ENCODE results near the gene ZCWPW2. TPM values are rescaled to one million over a fixed set of nuclear protein-coding genes. Genes with fewer than 3 reads are reported as not detected.

The ZCWPW2 gene
- total RNA-seq, 1 donor from 2014 or later, result 3.7 TPM

DNA sequence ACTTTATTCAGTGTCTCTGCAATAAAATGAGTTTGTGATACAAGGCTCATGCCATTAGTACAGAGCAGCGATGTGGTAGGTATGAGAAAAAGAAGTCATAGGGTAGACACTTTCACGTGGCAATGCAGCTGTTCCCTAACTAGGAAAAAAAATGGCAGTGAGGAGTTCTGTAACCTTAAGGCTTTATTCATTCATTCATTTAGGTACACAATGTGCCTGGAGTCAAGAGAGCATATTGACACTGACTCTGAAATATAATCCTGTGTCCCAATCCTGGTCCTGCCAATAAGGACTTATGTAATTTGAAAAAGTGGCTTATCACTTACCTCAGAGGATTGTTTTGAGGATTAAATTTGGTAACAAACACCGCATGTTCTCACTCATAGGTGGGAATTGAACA lies 173.1 kb downstream of the ZCWPW2 start:
- intact Hi-C loops (cut with DNase I), result no loop called here
- Histone ChIP-seq H3K36me3 (no peaks in the 10 kb centered on the region), H3K4me3 (no peak overlapping the region), H3K27me3 (no peaks in the 10 kb centered on the region), H3K27ac (no peak overlapping the region), H3K4me1 (no peaks in the 10 kb centered on the region), H3K9me3 (no peaks in the 10 kb centered on the region)
- DNase-seq (ENCODE audit: extremely low spot score in 2 of 2), result no peak
- TF ChIP-seq, protein P1, sequence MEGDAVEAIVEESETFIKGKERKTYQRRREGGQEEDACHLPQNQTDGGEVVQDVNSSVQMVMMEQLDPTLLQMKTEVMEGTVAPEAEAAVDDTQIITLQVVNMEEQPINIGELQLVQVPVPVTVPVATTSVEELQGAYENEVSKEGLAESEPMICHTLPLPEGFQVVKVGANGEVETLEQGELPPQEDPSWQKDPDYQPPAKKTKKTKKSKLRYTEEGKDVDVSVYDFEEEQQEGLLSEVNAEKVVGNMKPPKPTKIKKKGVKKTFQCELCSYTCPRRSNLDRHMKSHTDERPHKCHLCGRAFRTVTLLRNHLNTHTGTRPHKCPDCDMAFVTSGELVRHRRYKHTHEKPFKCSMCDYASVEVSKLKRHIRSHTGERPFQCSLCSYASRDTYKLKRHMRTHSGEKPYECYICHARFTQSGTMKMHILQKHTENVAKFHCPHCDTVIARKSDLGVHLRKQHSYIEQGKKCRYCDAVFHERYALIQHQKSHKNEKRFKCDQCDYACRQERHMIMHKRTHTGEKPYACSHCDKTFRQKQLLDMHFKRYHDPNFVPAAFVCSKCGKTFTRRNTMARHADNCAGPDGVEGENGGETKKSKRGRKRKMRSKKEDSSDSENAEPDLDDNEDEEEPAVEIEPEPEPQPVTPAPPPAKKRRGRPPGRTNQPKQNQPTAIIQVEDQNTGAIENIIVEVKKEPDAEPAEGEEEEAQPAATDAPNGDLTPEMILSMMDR (IDR thresholded peaks at IDR 0.05), result no peak
- TF ChIP-seq POLR2A (IDR thresholded peaks at IDR 0.05) (no peak), POLR2AphosphoS5 (IDR thresholded peaks at IDR 0.05; ENCODE audit: insufficient read depth in 1 of 2, low read depth in 1 of 2) (no peak)

DNA sequence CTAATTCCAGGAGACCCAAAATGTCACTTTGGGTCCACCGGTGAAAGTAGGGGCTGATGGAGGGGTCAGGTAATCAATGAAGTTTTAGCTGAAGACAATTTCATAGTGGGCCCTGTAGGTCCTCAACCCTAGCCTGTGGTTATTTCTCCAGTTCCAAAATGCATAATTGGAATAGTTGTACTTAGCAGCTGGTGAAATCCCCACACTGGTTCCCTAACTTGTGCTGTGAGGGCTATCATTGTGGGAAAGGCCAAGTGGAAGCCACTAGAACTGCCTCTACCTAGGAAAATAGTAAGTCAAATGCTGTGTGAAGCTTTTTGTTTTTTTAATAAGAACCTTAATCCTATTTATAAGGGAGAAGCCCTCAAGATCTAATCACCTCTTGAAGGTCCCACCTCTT lies 193.8 kb downstream of the ZCWPW2 start:
- Histone ChIP-seq H3K36me3 (no peaks in the 10 kb centered on the region), H3K4me1 (no peaks in the 10 kb centered on the region), H3K27ac (no peak overlapping the region), H3K9me3 (no peaks in the 10 kb centered on the region), H3K4me3 (no peak overlapping the region), H3K27me3 (no peaks in the 10 kb centered on the region)
- DNase-seq (ENCODE audit: extremely low spot score in 2 of 2), result no peak
- no peak for TF ChIP-seq POLR2AphosphoS5 (IDR thresholded peaks at IDR 0.05; ENCODE audit: insufficient read depth in 1 of 2, low read depth in 1 of 2)
- TF ChIP-seq, protein P1 (IDR thresholded peaks at IDR 0.05), result no peak
- no peak for TF ChIP-seq POLR2A (IDR thresholded peaks at IDR 0.05)
- intact Hi-C loops (cut with DNase I), result no loop called here

DNA sequence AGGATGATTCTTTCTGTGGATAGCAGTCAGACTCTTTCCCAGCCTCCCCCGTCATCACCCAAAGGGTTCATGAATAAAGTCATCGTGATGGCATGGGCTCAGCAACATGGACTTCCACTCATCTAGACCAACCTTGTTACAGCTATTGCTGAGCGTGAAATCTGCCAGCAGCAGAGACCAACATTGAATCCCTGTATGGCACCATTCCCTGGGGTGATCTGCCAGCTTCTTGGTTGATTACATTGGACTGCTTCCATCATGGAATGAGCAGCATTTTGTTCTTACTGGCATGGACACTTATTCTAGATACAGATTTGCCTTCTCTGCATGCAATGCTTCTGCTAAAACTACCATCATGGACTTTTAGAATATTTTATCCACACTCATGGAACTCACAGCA lies 195.7 kb downstream of the ZCWPW2 start:
- TF ChIP-seq, protein P1 (IDR thresholded peaks at IDR 0.05), result no peak
- TF ChIP-seq POLR2AphosphoS5 (IDR thresholded peaks at IDR 0.05; ENCODE audit: insufficient read depth in 1 of 2, low read depth in 1 of 2) (no peak), POLR2A (IDR thresholded peaks at IDR 0.05) (no peak)
- H3K4me1 ChIP-seq, result no peaks in the 10 kb centered on the region
- intact Hi-C loops (cut with DNase I), result no loop called here

DNA sequence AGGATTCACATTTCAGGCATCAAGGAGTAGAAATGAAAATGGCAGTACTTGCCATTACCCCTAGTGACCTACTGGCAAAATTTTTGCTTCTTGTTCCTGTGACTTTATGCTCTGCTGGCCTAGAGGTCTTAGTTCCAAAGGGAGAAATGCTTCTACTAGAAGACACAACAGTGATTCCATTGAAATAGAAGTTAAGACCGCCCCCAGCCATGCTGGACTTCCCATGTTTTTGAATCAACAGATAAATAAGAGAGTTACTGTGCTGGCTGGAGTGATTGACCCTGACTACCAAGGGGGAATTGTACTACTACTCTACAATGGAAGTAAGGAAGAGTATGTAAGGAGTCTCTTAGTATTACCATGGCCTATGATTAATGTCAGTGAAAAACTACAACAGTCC lies 196.3 kb downstream of the ZCWPW2 start:
- TF ChIP-seq, protein P1 (IDR thresholded peaks at IDR 0.05), result no peak
- TF ChIP-seq POLR2AphosphoS5 (IDR thresholded peaks at IDR 0.05; ENCODE audit: insufficient read depth in 1 of 2, low read depth in 1 of 2) (no peak), POLR2A (IDR thresholded peaks at IDR 0.05) (no peak)
- Histone ChIP-seq H3K4me3 (no peak overlapping the region), H3K27me3 (no peaks in the 10 kb centered on the region), H3K9me3 (no peaks in the 10 kb centered on the region), H3K27ac (no peak overlapping the region), H3K4me1 (no peaks in the 10 kb centered on the region), H3K36me3 (no peaks in the 10 kb centered on the region)
- DNase-seq (ENCODE audit: extremely low spot score in 2 of 2), result no peak
- intact Hi-C loops (cut with DNase I), result no loop called here

More for the DNA sequence above, 195.7 kb downstream of the ZCWPW2 start:
- Histone ChIP-seq H3K27ac (no peak overlapping the region), H3K36me3 (no peaks in the 10 kb centered on the region), H3K27me3 (no peaks in the 10 kb centered on the region), H3K9me3 (no peaks in the 10 kb centered on the region), H3K4me3 (no peak overlapping the region)
- DNase-seq (ENCODE audit: extremely low spot score in 2 of 2), result no peak

DNA sequence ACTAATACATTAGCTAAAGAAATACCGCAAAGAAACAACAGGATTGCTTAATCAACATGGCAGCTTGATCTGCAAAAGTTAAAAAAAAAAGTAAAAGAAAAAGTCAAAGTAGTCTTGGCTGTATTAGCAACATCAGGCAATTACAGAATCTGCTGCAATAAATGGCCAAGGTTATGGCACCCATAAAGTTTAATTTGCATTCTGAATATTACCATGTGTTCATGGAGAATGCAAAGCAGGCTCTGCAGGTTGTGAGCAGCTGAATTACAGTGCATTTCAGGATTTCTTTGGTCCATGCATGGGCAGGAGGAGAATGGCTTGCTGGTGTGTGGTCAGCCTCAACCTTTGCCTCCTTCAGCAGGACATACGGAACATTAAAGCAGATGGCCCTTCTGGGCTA lies 199.2 kb downstream of the ZCWPW2 start:
- no peak for TF ChIP-seq POLR2AphosphoS5 (IDR thresholded peaks at IDR 0.05; ENCODE audit: insufficient read depth in 1 of 2, low read depth in 1 of 2)
- TF ChIP-seq, protein P1 (IDR thresholded peaks at IDR 0.05), result no peak
- no peak for TF ChIP-seq POLR2A (IDR thresholded peaks at IDR 0.05)
- DNase-seq (ENCODE audit: extremely low spot score in 2 of 2), result no peak
- Histone ChIP-seq H3K4me3 (no peak overlapping the region), H3K4me1 (no peaks in the 10 kb centered on the region), H3K36me3 (no peaks in the 10 kb centered on the region), H3K27ac (no peak overlapping the region), H3K27me3 (no peaks in the 10 kb centered on the region), H3K9me3 (no peaks in the 10 kb centered on the region)
- intact Hi-C loops (cut with DNase I), result no loop called here
